Rectal smooth muscle tissue (tissue), 1 donor: ENCODE data around the gene UFD1.

Source experiments
- H3K27ac ChIP-seq: one replicate; pipeline ENCODE4 v1.7.0; 2013; ENCODE audit warnings: low read depth, low read length, inconsistent platforms
- H3K27me3 ChIP-seq: one replicate; pipeline ENCODE4 v1.7.0; 2013; ENCODE audit warnings: low read length; ENCODE audit not compliant: control insufficient read depth, insufficient read depth
- H3K36me3 ChIP-seq: one replicate; pipeline ENCODE4 v1.7.0; 2013; ENCODE audit warnings: low read length; ENCODE audit not compliant: control insufficient read depth, insufficient read depth
- H3K4me1 ChIP-seq: one replicate; pipeline ENCODE4 v1.7.0; 2013; ENCODE audit warnings: low read length; ENCODE audit not compliant: control insufficient read depth, insufficient read depth
- H3K4me3 ChIP-seq: one replicate; pipeline ENCODE4 v1.7.0; 2013; ENCODE audit warnings: low read length
- H3K9ac ChIP-seq: one replicate; pipeline ENCODE4 v1.7.0; 2013; ENCODE audit warnings: low read length

The UFD1 gene

GRCh38 chr22:19520566-19521305, 41.7 kb upstream of the UFD1 start:
- no peak overlapping the region for H3K4me3 ChIP-seq
- peaks cover 7% of the 10 kb centered on the region for H3K27me3 ChIP-seq
- H3K27ac ChIP-seq = no peak overlapping the region
- H3K4me1 ChIP-seq = no peaks in the 10 kb centered on the region
- H3K36me3 ChIP-seq = no peaks in the 10 kb centered on the region
- no peak overlapping the region for H3K9ac ChIP-seq

- Histone ChIP-seq H3K27ac (no peak overlapping the region), H3K4me1 (no peaks in the 10 kb centered on the region), H3K27me3 (peaks cover 7% of the 10 kb centered on the region), H3K4me3 (no peak overlapping the region), H3K36me3 (no peaks in the 10 kb centered on the region), H3K9ac (no peak overlapping the region)
Observed at GRCh38 chr22:19520007-19520406, 41.0 kb upstream of the UFD1 start.

- no peak overlapping the region for H3K4me3 ChIP-seq
- peaks cover 7% of the 10 kb centered on the region for H3K27me3 ChIP-seq
- H3K9ac ChIP-seq = no peak overlapping the region
- no peaks in the 10 kb centered on the region for H3K36me3 ChIP-seq
- H3K27ac ChIP-seq = no peak overlapping the region
- H3K4me1 ChIP-seq = no peaks in the 10 kb centered on the region
Observed at GRCh38 chr22:19519041-19519926, 40.3 kb upstream of the UFD1 start.

GRCh38 chr22:19518635-19519034, 39.6 kb upstream of the UFD1 start:
- H3K4me1 ChIP-seq = no peaks in the 10 kb centered on the region
- H3K27ac ChIP-seq = no peak overlapping the region
- peaks cover under 1% of the 10 kb centered on the region for H3K27me3 ChIP-seq
- no peak overlapping the region for H3K9ac ChIP-seq
- no peaks in the 10 kb centered on the region for H3K36me3 ChIP-seq
- no peak overlapping the region for H3K4me3 ChIP-seq

- Histone ChIP-seq H3K27ac (no peak overlapping the region), H3K27me3 (no peaks in the 10 kb centered on the region)
Observed at GRCh38 chr22:19517919-19518611, 39.1 kb upstream of the UFD1 start.

GRCh38 chr22:19517171-19517500, 38.1 kb upstream of the UFD1 start:
- H3K27ac ChIP-seq = no peak overlapping the region
- no peak overlapping the region for H3K4me3 ChIP-seq
- H3K9ac ChIP-seq = no peak overlapping the region
- no peaks in the 10 kb centered on the region for H3K4me1 ChIP-seq
- no peaks in the 10 kb centered on the region for H3K36me3 ChIP-seq
- H3K27me3 ChIP-seq = no peaks in the 10 kb centered on the region

More at GRCh38 chr22:19517919-19518611, 39.1 kb upstream of the UFD1 start:
- Histone ChIP-seq H3K4me3 (no peak overlapping the region), H3K4me1 (no peaks in the 10 kb centered on the region), H3K9ac (no peak overlapping the region), H3K36me3 (no peaks in the 10 kb centered on the region)

GRCh38 chr22:19516378-19517170, 37.6 kb upstream of the UFD1 start:
- no peaks in the 10 kb centered on the region for H3K4me1 ChIP-seq
- H3K9ac ChIP-seq = no peak overlapping the region
- no peak overlapping the region for H3K27ac ChIP-seq
- H3K36me3 ChIP-seq = no peaks in the 10 kb centered on the region
- no peak overlapping the region for H3K4me3 ChIP-seq
- no peaks in the 10 kb centered on the region for H3K27me3 ChIP-seq

GRCh38 chr22:19515654-19516377, 36.8 kb upstream of the UFD1 start:
- no peak overlapping the region for H3K9ac ChIP-seq
- H3K4me1 ChIP-seq = no peaks in the 10 kb centered on the region
- H3K4me3 ChIP-seq = no peak overlapping the region
- no peak overlapping the region for H3K27ac ChIP-seq
- no peaks in the 10 kb centered on the region for H3K36me3 ChIP-seq
- no peaks in the 10 kb centered on the region for H3K27me3 ChIP-seq

- Histone ChIP-seq H3K27ac (no peak overlapping the region), H3K4me3 (no peak overlapping the region), H3K4me1 (no peaks in the 10 kb centered on the region), H3K27me3 (no peaks in the 10 kb centered on the region), H3K36me3 (no peaks in the 10 kb centered on the region), H3K9ac (no peak overlapping the region)
Observed at GRCh38 chr22:19514831-19515565, 36.0 kb upstream of the UFD1 start.

- H3K27ac ChIP-seq = no peak overlapping the region
- no peak overlapping the region for H3K9ac ChIP-seq
- no peaks in the 10 kb centered on the region for H3K36me3 ChIP-seq
- H3K27me3 ChIP-seq = no peaks in the 10 kb centered on the region
- H3K4me3 ChIP-seq = no peak overlapping the region
- no peaks in the 10 kb centered on the region for H3K4me1 ChIP-seq
Observed at GRCh38 chr22:19513823-19514222, 34.8 kb upstream of the UFD1 start.

- H3K36me3 ChIP-seq = no peaks in the 10 kb centered on the region
- H3K27me3 ChIP-seq = no peaks in the 10 kb centered on the region
- no peak overlapping the region for H3K4me3 ChIP-seq
- H3K9ac ChIP-seq = no peak overlapping the region
- no peak overlapping the region for H3K27ac ChIP-seq
- H3K4me1 ChIP-seq = no peaks in the 10 kb centered on the region
Observed at GRCh38 chr22:19510919-19511341, 31.9 kb upstream of the UFD1 start.
